IMR-90 (cell line): ENCODE measurements around the gene EVA1A. TPM values are rescaled to one million over a fixed set of nuclear protein-coding genes. Genes with fewer than 3 reads are reported as not detected.

Experiments used
- ATAC-seq: fragments of 200-7000 bp; cut with Tn5 transposase; 2 replicates; pipeline ENCODE4 v1.9.1; 2020; ENCODE audit warnings: low read depth, mild to moderate bottlenecking, moderate library complexity
- BruUV-seq: library from RNA; stranded (reverse); fragments of 400-500 nt; replicated peaks from 2 replicates; lab custom pipeline; 2021; lab: Mats Ljungman, UMichigan
- CTCF ChIA-PET: fragments of 300-600 bp; formaldehyde crosslinking; extraction: SDS; loops from one replicate; lab custom pipeline; 2021; ENCODE audit warnings: antibody characterized with exemption; lab: Yijun Ruan, JAX
- POLR2A ChIA-PET: fragments of 300-600 bp; sonication (Branson Sonifier 250); formaldehyde crosslinking; loops from one replicate; lab custom pipeline; 2022; ENCODE audit warnings: antibody characterized with exemption; ENCODE audit not compliant: unreplicated experiment; lab: Charles Lee
- DNase-seq: peaks from one replicate; pipeline ENCODE4 v3.0.0; 2013
- H2AFZ ChIP-seq: replicated peaks from 2 replicates; pipeline ENCODE3; 2013; ENCODE audit warnings: low read length, mild to moderate bottlenecking; ENCODE audit not compliant: poor library complexity
- H2AK5ac ChIP-seq: 2 replicates; pipeline ENCODE4 v1.6.1; 2013; ENCODE audit warnings: low read depth, low read length, inconsistent platforms
- H2AK9ac ChIP-seq: replicated peaks from 2 replicates; pipeline ENCODE3; 2013; ENCODE audit warnings: mild to moderate bottlenecking, low read depth, low read length, moderate library complexity; ENCODE audit not compliant: poor library complexity
- H2BK120ac ChIP-seq: 2 replicates; pipeline ENCODE4 v1.6.1; 2013; ENCODE audit warnings: low read depth, low read length, inconsistent platforms
- H2BK15ac ChIP-seq: 3 replicates; pipeline ENCODE4 v1.6.1; 2013; ENCODE audit warnings: low read depth, low read length, inconsistent platforms
- H2BK20ac ChIP-seq: 2 replicates; pipeline ENCODE4 v1.6.1; 2013; ENCODE audit warnings: low read depth, mild to moderate bottlenecking, inconsistent platforms, low read length, moderate library complexity
- H2BK5ac ChIP-seq: 2 replicates; pipeline ENCODE4 v1.6.1; 2013; ENCODE audit warnings: mild to moderate bottlenecking, low read depth, low read length, inconsistent platforms; ENCODE audit not compliant: poor library complexity, severe bottlenecking
- H3K14ac ChIP-seq: replicated peaks from 2 replicates; pipeline ENCODE4 v1.6.1; 2013; ENCODE audit warnings: low read depth, low read length, inconsistent platforms
- H3K18ac ChIP-seq: 2 replicates; pipeline ENCODE4 v1.6.1; 2013; ENCODE audit warnings: low read depth, low read length, control low read depth
- H3K23ac ChIP-seq: 2 replicates; pipeline ENCODE4 v1.6.1; 2013; ENCODE audit warnings: low read depth, low read length, inconsistent platforms
- H3K27ac ChIP-seq: 2 replicates; pipeline ENCODE4 v1.5.1; 2013; ENCODE audit warnings: mild to moderate bottlenecking, control low read depth, low read length; ENCODE audit not compliant: insufficient read depth
- H3K27me3 ChIP-seq: 2 replicates; pipeline ENCODE4 v1.6.1; 2013; ENCODE audit warnings: low read length; ENCODE audit not compliant: control insufficient read depth, insufficient read depth
- H3K36me3 ChIP-seq: 2 replicates; pipeline ENCODE4 v1.6.1; 2013; ENCODE audit warnings: low read length, mixed read lengths; ENCODE audit not compliant: control insufficient read depth, insufficient read depth
- H3K4ac ChIP-seq: 2 replicates; pipeline ENCODE4 v1.6.1; 2013; ENCODE audit warnings: low read depth, low read length, inconsistent platforms
- H3K4me1 ChIP-seq: 2 replicates; pipeline ENCODE4 v1.6.1; 2013; ENCODE audit warnings: low read length, mixed read lengths; ENCODE audit not compliant: control insufficient read depth, insufficient read depth
- H3K4me2 ChIP-seq: 2 replicates; pipeline ENCODE4 v1.6.1; 2013; ENCODE audit warnings: low read depth, mild to moderate bottlenecking, control low read depth, low read length, moderate library complexity
- H3K4me3 ChIP-seq: 2 replicates; pipeline ENCODE4 v1.5.1; 2013; ENCODE audit warnings: low read depth, mild to moderate bottlenecking, control low read depth, low read length, moderate library complexity; ENCODE audit not compliant: insufficient read depth
- H3K56ac ChIP-seq: 2 replicates; pipeline ENCODE4 v1.6.1; 2013; ENCODE audit warnings: low read length, inconsistent platforms; ENCODE audit not compliant: insufficient read depth; ENCODE audit errors: extremely low read depth
- H3K79me1 ChIP-seq, 2 experiments: 2 replicates each; pipeline ENCODE4 v1.6.1; 2013; ENCODE audit warnings: low read length in 2 of 2, inconsistent platforms in 1 of 2, low read depth in 1 of 2
- H3K9ac ChIP-seq: 2 replicates; pipeline ENCODE4 v1.6.1; 2013; ENCODE audit warnings: low read depth, low read length, control low read depth
- H3K9me1 ChIP-seq: 2 replicates; pipeline ENCODE4 v1.6.1; 2013; ENCODE audit warnings: low read length, inconsistent platforms; ENCODE audit not compliant: insufficient read depth
- H3K9me3 ChIP-seq: 2 replicates; pipeline ENCODE4 v1.6.1; 2013; ENCODE audit warnings: low read length; ENCODE audit not compliant: control insufficient read depth, insufficient read depth
- H4K20me1 ChIP-seq: 2 replicates; pipeline ENCODE4 v1.6.1; 2013; ENCODE audit warnings: low read length, inconsistent platforms; ENCODE audit not compliant: insufficient read depth
- H4K5ac ChIP-seq: 2 replicates; pipeline ENCODE4 v1.6.1; 2013; ENCODE audit warnings: mild to moderate bottlenecking, low read depth, low read length, control low read depth
- H4K8ac ChIP-seq, 2 experiments: 2 replicates each; pipeline ENCODE4 v1.6.1; 2013; ENCODE audit warnings: low read depth in 2 of 2, low read length in 2 of 2, control low read depth in 1 of 2, inconsistent platforms in 1 of 2
- H4K91ac ChIP-seq: 2 replicates; pipeline ENCODE4 v1.6.1; 2013; ENCODE audit warnings: low read depth, low read length, inconsistent platforms; ENCODE audit not compliant: insufficient read depth
- BHLHE40 ChIP-seq: fragments of 150-350 bp; IDR thresholded peaks from 2 replicates; pipeline ENCODE4 v1.6.1; 2016; ENCODE audit warnings: mild to moderate bottlenecking, low read depth, low read length
- CEBPB ChIP-seq: IDR thresholded peaks from 2 replicates; pipeline ENCODE4 v1.6.1; 2012; ENCODE audit warnings: low read depth, low read length, improper control_type of control experiment
- MAFK ChIP-seq: IDR thresholded peaks from 2 replicates; pipeline ENCODE4 v1.6.1; 2012; ENCODE audit warnings: low read depth, low read length, improper control_type of control experiment
- MXI1 ChIP-seq: IDR thresholded peaks from 2 replicates; pipeline ENCODE4 v1.6.1; 2012; ENCODE audit warnings: low read depth, mild to moderate bottlenecking, low read length, moderate library complexity, borderline replicate concordance
- NFE2L2 ChIP-seq: fragments of 150-350 bp; IDR thresholded peaks from 2 replicates; pipeline ENCODE4 v1.6.1; 2016; ENCODE audit warnings: low read depth, mild to moderate bottlenecking, low read length
- RAD21 ChIP-seq: IDR thresholded peaks from 2 replicates; pipeline ENCODE4 v1.6.1; 2012; ENCODE audit warnings: low read length, improper control_type of control experiment
- RCOR1 ChIP-seq: IDR thresholded peaks from 2 replicates; pipeline ENCODE4 v1.6.1; 2012; ENCODE audit warnings: mild to moderate bottlenecking, low read length, improper control_type of control experiment; ENCODE audit not compliant: insufficient replicate concordance
- RFX5 ChIP-seq: IDR thresholded peaks from 2 replicates; pipeline ENCODE4 v1.8.0; 2012; ENCODE audit warnings: low read depth, mild to moderate bottlenecking, low read length, moderate library complexity
- SMC3 ChIP-seq: fragments of 150-350 bp; IDR thresholded peaks from 2 replicates; pipeline ENCODE4 v1.6.1; 2016; ENCODE audit warnings: low read depth, mild to moderate bottlenecking, antibody characterized with exemption, low read length, moderate library complexity
- WGBS, 2 experiments: methylation state at CpG; one replicate each; pipeline versions ENCODE4 v1.1.5 to v1.1.7; 2013; ENCODE audit warnings: missing lambda C conversion rate in 2 of 2; ENCODE audit not compliant: insufficient read length in 1 of 2; ENCODE audit errors: extremely low coverage in 2 of 2; 5-methylcytosine and 5-hydroxymethylcytosine counted together
- dilution Hi-C: fragments of 300-500 bp; cut with HindIII; formaldehyde crosslinking; loops from one replicate; pipeline ENCODE4 v1.14.3; 2018; ENCODE audit warnings: low sequenced_read_pairs; ENCODE audit not compliant: unreplicated experiment
- in situ Hi-C: fragments of 300-500 bp; cut with MboI; formaldehyde crosslinking; loops from 3 replicates; pipeline ENCODE4 v1.14.3; 2019; ENCODE audit warnings: low sequenced_read_pairs, inconsistent platforms, mixed read lengths
- intact Hi-C: fragments of 100-400 bp; cut with micrococcal nuclease; formaldehyde crosslinking; loops from 2 replicates; pipeline ENCODE4 v1.10.0; 2022
- polyA plus RNA-seq, 3 experiments: library from polyadenylated mRNA; depleted of rRNA; stranded (reverse); fragments of >200 nt; gene quantifications; 2 replicates each; pipeline ENCODE4 v1.2.3, GENCODE V29; 2012; ENCODE audit warnings: low replicate concordance in 1 of 3
- total RNA-seq: library from RNA; depleted of rRNA; stranded (reverse); fragments of >200 nt; gene quantifications from 2 replicates; pipeline ENCODE4 v1.2.3, GENCODE V29; 2012
- TF ChIP-seq, protein P1 (sequence below): fragments of 150-350 bp; IDR thresholded peaks from 2 replicates; pipeline ENCODE4 v1.6.1; 2016; ENCODE audit warnings: low read depth, mild to moderate bottlenecking, low read length, moderate library complexity, borderline replicate concordance
- TF ChIP-seq, protein P2 (sequence below): conservative IDR thresholded peaks from 2 replicates; pipeline ENCODE4 v1.5.1; 2012; ENCODE audit warnings: mild to moderate bottlenecking, low read depth, low read length, improper control_type of control experiment

Gene EVA1A
- total and polyA plus RNA-seq, 2 of the 4 experiments (the other 2 are of a cell fraction): 54.5 to 93.7 TPM

DNA sequence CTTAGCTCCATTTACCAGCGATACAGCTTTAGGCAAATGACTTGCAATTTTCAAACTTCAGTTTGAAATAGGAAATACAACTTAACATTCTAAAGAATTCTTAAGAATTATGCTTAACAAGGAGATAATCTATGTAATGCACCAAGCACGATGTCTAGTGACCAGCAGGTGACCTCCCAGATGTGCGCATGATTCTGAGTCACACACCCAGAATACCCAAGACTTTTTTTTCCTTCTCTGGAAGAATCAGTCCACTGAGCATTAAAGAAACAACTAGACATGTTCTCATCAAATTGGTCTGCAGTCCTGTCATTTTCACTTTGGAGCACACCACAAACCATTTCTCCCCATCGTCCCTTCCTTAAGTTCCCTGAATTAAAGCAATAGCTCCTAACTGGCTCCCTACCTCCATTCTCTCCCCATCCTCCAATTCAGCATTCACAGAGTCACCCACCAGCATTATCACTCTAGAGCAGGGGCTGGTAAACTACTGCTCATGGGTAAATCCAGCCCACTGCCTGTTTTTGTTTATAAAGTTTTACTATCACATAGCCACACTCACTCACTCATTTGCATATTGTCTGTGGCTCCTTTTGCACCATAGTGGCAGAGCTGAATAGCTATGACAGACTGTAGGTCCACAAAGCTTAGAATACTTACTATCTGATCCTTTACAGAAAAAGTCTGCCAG is 13.2 kb downstream of the EVA1A start (continued):
- TF ChIP-seq, protein P1, sequence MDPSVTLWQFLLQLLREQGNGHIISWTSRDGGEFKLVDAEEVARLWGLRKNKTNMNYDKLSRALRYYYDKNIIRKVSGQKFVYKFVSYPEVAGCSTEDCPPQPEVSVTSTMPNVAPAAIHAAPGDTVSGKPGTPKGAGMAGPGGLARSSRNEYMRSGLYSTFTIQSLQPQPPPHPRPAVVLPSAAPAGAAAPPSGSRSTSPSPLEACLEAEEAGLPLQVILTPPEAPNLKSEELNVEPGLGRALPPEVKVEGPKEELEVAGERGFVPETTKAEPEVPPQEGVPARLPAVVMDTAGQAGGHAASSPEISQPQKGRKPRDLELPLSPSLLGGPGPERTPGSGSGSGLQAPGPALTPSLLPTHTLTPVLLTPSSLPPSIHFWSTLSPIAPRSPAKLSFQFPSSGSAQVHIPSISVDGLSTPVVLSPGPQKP: no peak
- TF ChIP-seq MAFK: no peak

DNA sequence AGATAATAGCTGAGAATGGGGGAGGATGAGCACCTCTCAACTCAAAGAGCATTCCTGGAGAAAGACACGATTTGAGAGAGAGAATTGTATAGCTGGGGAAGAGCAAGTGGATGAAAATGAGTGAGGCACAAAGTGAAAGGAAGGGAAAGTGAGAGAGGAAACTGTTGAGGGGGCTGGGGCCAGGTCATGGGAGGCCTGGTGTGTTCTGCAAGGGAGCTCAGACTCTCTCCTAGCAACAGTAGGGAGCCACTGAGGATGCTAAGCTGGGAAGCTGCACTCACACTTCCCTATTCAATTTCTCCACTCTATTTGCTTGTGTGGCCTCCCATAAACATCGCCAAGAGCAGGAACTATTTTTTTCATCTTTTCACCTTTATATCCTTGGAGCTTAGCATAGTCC is 14.8 kb downstream of the EVA1A start:
- Histone ChIP-seq H3K4me2 (no peak overlapping the region), H2BK15ac (no peak overlapping the region), H2AFZ (no peak overlapping the region), H3K4me1 (peaks cover 11% of the 10 kb centered on the region), H3K36me3 (peaks cover 14% of the 10 kb centered on the region), H3K14ac (no peak overlapping the region), H2BK20ac (no peak overlapping the region), H3K27me3 (no peaks in the 10 kb centered on the region), H3K18ac (no peak overlapping the region), H3K56ac (no peak overlapping the region), H3K79me1 (peaks cover 59 to 89% of the 10 kb centered on the region in 2 experiments), H3K23ac (no peak overlapping the region), H4K8ac (0 out of 4 replicates have a peak overlapping the region, but pooled peaks of 1 of the 2 experiments have one; percentile 6), H4K91ac (no peak overlapping the region), H3K9ac (no peak overlapping the region), H2BK5ac (no peak overlapping the region), H2AK9ac (no peak overlapping the region), H3K27ac (no peak overlapping the region), H4K5ac (no peak overlapping the region; the same call in 1 of the 2 replicates), H3K4me3 (no peak overlapping the region), H4K20me1 (peaks cover 46% of the 10 kb centered on the region), H2BK120ac (no peak overlapping the region), H3K4ac (no peak overlapping the region), H3K9me1 (peaks cover 36% of the 10 kb centered on the region), H3K9me3 (no peaks in the 10 kb centered on the region), H2AK5ac (no peak overlapping the region)
- in situ Hi-C loops: no loop called here
- dilution Hi-C loops: no loop called here
- CTCF ChIA-PET: interaction anchor here (0.7 kb wide), 1 partner anchor 43 kb away, joined by 3 read pairs; no protein-coding TSS in a partner anchor
- POLR2A ChIA-PET: no interaction called here
- no TSS peak for BruUV-seq
- intact Hi-C loops: no loop called here
- ATAC-seq (no peak), DNase-seq (no peak)
- WGBS, 2 experiments: no CpG with 5 or more reads among the region's 2 CpGs
- no peak for TF ChIP-seq RAD21
- TF ChIP-seq CEBPB: no peak
- no peak for TF ChIP-seq MAFK
- no peak for TF ChIP-seq NFE2L2
- TF ChIP-seq MXI1: no peak
- TF ChIP-seq, protein P2, sequence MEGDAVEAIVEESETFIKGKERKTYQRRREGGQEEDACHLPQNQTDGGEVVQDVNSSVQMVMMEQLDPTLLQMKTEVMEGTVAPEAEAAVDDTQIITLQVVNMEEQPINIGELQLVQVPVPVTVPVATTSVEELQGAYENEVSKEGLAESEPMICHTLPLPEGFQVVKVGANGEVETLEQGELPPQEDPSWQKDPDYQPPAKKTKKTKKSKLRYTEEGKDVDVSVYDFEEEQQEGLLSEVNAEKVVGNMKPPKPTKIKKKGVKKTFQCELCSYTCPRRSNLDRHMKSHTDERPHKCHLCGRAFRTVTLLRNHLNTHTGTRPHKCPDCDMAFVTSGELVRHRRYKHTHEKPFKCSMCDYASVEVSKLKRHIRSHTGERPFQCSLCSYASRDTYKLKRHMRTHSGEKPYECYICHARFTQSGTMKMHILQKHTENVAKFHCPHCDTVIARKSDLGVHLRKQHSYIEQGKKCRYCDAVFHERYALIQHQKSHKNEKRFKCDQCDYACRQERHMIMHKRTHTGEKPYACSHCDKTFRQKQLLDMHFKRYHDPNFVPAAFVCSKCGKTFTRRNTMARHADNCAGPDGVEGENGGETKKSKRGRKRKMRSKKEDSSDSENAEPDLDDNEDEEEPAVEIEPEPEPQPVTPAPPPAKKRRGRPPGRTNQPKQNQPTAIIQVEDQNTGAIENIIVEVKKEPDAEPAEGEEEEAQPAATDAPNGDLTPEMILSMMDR: no peak
- TF ChIP-seq RFX5: no peak
- TF ChIP-seq, protein P1: no peak
- no peak for TF ChIP-seq SMC3
- TF ChIP-seq RCOR1: no peak
- TF ChIP-seq BHLHE40: no peak
